Measurements from ENCODE around the gene NCKAP5. TPM values are rescaled to one million over a fixed set of nuclear protein-coding genes. Genes with fewer than 3 reads are reported as not detected.

The NCKAP5 gene
- polyA plus RNA-seq, 3 donors, result not detected

- no peak overlapping the region for H3K4me3 Mint-ChIP-seq
- Histone ChIP-seq H3K4me3 (replicated peaks in 1 of 3; ENCODE audit: low read depth in 2 of 3, low read length in 3 of 3) (no peak overlapping the region), H3K4me1 (ENCODE audit: control insufficient read depth in 1 of 2, insufficient read depth in 2 of 2, low read length in 2 of 2) (no peaks in the 10 kb centered on the region), H3K36me3 (replicated peaks in 1 of 2; ENCODE audit: control insufficient read depth in 1 of 2, insufficient read depth in 2 of 2, low read length in 2 of 2) (no peaks in the 10 kb centered on the region), H3K27ac (ENCODE audit: low read depth in 1 of 2, low read length in 2 of 2) (no peak overlapping the region), H3K27me3 (ENCODE audit: control insufficient read depth in 2 of 2, insufficient read depth in 2 of 2, low read length in 2 of 2) (no peaks in the 10 kb centered on the region), H2AFZ (ENCODE audit: insufficient read depth, low read depth, low read length, poor library complexity, severe bottlenecking) (no peak overlapping the region), H3K9ac (ENCODE audit: insufficient read depth, low read length, poor library complexity, severe bottlenecking) (no peak overlapping the region), H3K4me2 (replicated peaks; ENCODE audit: extremely low read depth, low read length, poor library complexity, severe bottlenecking) (no peak overlapping the region), H3K79me2 (ENCODE audit: insufficient read depth, low read length) (no peaks in the 10 kb centered on the region), H4K20me1 (ENCODE audit: insufficient read depth, low read length) (no peaks in the 10 kb centered on the region), H3K9me3 (replicated peaks in 1 of 2; ENCODE audit: control insufficient read depth in 1 of 2, insufficient read depth in 1 of 2, low read length in 2 of 2) (no peaks in the 10 kb centered on the region)
- TF ChIP-seq, protein P1, sequence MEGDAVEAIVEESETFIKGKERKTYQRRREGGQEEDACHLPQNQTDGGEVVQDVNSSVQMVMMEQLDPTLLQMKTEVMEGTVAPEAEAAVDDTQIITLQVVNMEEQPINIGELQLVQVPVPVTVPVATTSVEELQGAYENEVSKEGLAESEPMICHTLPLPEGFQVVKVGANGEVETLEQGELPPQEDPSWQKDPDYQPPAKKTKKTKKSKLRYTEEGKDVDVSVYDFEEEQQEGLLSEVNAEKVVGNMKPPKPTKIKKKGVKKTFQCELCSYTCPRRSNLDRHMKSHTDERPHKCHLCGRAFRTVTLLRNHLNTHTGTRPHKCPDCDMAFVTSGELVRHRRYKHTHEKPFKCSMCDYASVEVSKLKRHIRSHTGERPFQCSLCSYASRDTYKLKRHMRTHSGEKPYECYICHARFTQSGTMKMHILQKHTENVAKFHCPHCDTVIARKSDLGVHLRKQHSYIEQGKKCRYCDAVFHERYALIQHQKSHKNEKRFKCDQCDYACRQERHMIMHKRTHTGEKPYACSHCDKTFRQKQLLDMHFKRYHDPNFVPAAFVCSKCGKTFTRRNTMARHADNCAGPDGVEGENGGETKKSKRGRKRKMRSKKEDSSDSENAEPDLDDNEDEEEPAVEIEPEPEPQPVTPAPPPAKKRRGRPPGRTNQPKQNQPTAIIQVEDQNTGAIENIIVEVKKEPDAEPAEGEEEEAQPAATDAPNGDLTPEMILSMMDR (IDR thresholded peaks at IDR 0.05), result no peak
- 47% methylated on average over 4 of the region's 7 CpGs for WGBS (ENCODE audit: insufficient coverage)
- H3K36me3 Mint-ChIP-seq, result no peaks in the 10 kb centered on the region
- peaks cover 0 to 5% (median 3%) of the 10 kb centered on the region in 7 donors for H3K9me3 Mint-ChIP-seq
- no peak overlapping the region for H3K27ac Mint-ChIP-seq
- intact Hi-C loops (cut with micrococcal nuclease), result no loop called here
- H3K27me3 Mint-ChIP-seq (ENCODE audit: low read depth in 3 of 3), result peaks cover 0 to 3% (median 1%) of the 10 kb centered on the region in 3 donors
- H3K4me1 Mint-ChIP-seq, result no peaks in the 10 kb centered on the region
- DNase-seq, result no peak
Measured at GRCh38 chr2:133605011-133605765, 36.9 kb upstream of the NCKAP5 start.

- no peak for DNase-seq
- Histone ChIP-seq H3K27me3 (ENCODE audit: control insufficient read depth in 2 of 2, insufficient read depth in 2 of 2, low read length in 2 of 2) (no peaks in the 10 kb centered on the region), H3K9me3 (replicated peaks in 1 of 2; ENCODE audit: control insufficient read depth in 1 of 2, insufficient read depth in 1 of 2, low read length in 2 of 2) (no peaks in the 10 kb centered on the region), H3K36me3 (replicated peaks in 1 of 2; ENCODE audit: control insufficient read depth in 1 of 2, insufficient read depth in 2 of 2, low read length in 2 of 2) (no peaks in the 10 kb centered on the region), H2AFZ (ENCODE audit: insufficient read depth, low read depth, low read length, poor library complexity, severe bottlenecking) (no peak overlapping the region), H3K4me3 (replicated peaks in 1 of 3; ENCODE audit: low read depth in 2 of 3, low read length in 3 of 3) (no peak overlapping the region), H3K4me2 (replicated peaks; ENCODE audit: extremely low read depth, low read length, poor library complexity, severe bottlenecking) (no peak overlapping the region), H3K9ac (ENCODE audit: insufficient read depth, low read length, poor library complexity, severe bottlenecking) (no peak overlapping the region), H3K4me1 (ENCODE audit: control insufficient read depth in 1 of 2, insufficient read depth in 2 of 2, low read length in 2 of 2) (no peaks in the 10 kb centered on the region), H4K20me1 (ENCODE audit: insufficient read depth, low read length) (no peaks in the 10 kb centered on the region), H3K27ac (ENCODE audit: low read depth in 1 of 2, low read length in 2 of 2) (no peak overlapping the region), H3K79me2 (ENCODE audit: insufficient read depth, low read length) (no peaks in the 10 kb centered on the region)
- Mint-ChIP-seq H3K36me3 (no peaks in the 10 kb centered on the region), H3K27me3 (ENCODE audit: low read depth in 3 of 3) (peaks cover 0 to 3% (median 1%) of the 10 kb centered on the region in 3 donors), H3K9me3 (peaks cover 0 to 6% (median 3%) of the 10 kb centered on the region in 7 donors), H3K27ac (no peak overlapping the region), H3K4me1 (no peaks in the 10 kb centered on the region), H3K4me3 (no peak overlapping the region)
- TF ChIP-seq, protein P1 (IDR thresholded peaks at IDR 0.05), result no peak
- intact Hi-C loops (cut with micrococcal nuclease), result no loop called here
- 87% methylated on average over 10 of the region's 10 CpGs for WGBS (ENCODE audit: insufficient coverage)
Measured at GRCh38 chr2:133603109-133603508, 34.8 kb upstream of the NCKAP5 start.
